Stimulated activated CD4-positive, alpha-beta T cell treated with anti-CD3 and anti-CD28 coated beads, TNF-alpha, amount 100 ng/mL, for 1 hour (primary cell): ENCODE measurements around the gene SYCE1L.
A peak's percentile ranks its signal among the peaks of the same experiment; 100 is the strongest.
"Not testable (repeated sequence)": the region's sequence is repeated elsewhere in the genome, so short reads cannot be mapped to it uniquely, and the experiment has no call there.

ENCODE experiments used
- DNase-seq, 3 donors: peaks; one replicate each; pipeline ENCODE4 v3.0.0-alpha.2; 2020; ENCODE audit warnings: low read depth in 3 of 3, low spot score in 1 of 3

SYCE1L gene

GRCh38 chr16:77197747-77198146 lies 1.5 kb upstream of the SYCE1L start:
- DNase-seq, result no peak

GRCh38 chr16:77206533-77206932 lies 7.3 kb downstream of the SYCE1L start:
- DNase-seq, result no peak

- DNase-seq, result no peak
These were observed 7.8 kb downstream of the SYCE1L start for GRCh38 chr16:77207030-77207429.

GRCh38 chr16:77208382-77208781 lies 9.2 kb downstream of the SYCE1L start:
- DNase-seq, result no peak

GRCh38 chr16:77211880-77212740 lies 12.9 kb downstream of the SYCE1L start:
- DNase-seq, result peak; percentile 15 to 56 (median 53)

- peak in 2 of 3 donors; percentile 39 to 70 for DNase-seq
These were observed 13.7 kb downstream of the SYCE1L start for GRCh38 chr16:77212741-77213541.

GRCh38 chr16:77213542-77214106 lies 14.4 kb downstream of the SYCE1L start:
- DNase-seq, result no peak

GRCh38 chr16:77214411-77215138 lies 15.4 kb downstream of the SYCE1L start:
- no peak for DNase-seq

- no peak for DNase-seq
These were observed 20.2 kb downstream of the SYCE1L start for GRCh38 chr16:77219437-77219836.

- no peak for DNase-seq
These were observed 21.2 kb downstream of the SYCE1L start for GRCh38 chr16:77220427-77220826.

GRCh38 chr16:77221482-77221881 lies 22.3 kb downstream of the SYCE1L start:
- DNase-seq, result no peak

- DNase-seq, result no peak
These were observed 24.0 kb downstream of the SYCE1L start for GRCh38 chr16:77223184-77223583.

- DNase-seq, result no peak
These were observed 26.0 kb downstream of the SYCE1L start for GRCh38 chr16:77225182-77225581.

GRCh38 chr16:77227745-77228144 lies 28.5 kb downstream of the SYCE1L start:
- DNase-seq, result no peak

- no peak for DNase-seq
These were observed 31.8 kb downstream of the SYCE1L start for GRCh38 chr16:77231047-77231446.

- no peak for DNase-seq
These were observed 34.8 kb downstream of the SYCE1L start for GRCh38 chr16:77233799-77234519.

GRCh38 chr16:77234611-77235010 lies 35.4 kb downstream of the SYCE1L start:
- no peak for DNase-seq

GRCh38 chr16:77236063-77236511 lies 36.9 kb downstream of the SYCE1L start:
- peak; percentile 62 to 85 (median 74) for DNase-seq

GRCh38 chr16:77238593-77238992 lies 39.4 kb downstream of the SYCE1L start:
- no peak for DNase-seq

GRCh38 chr16:77242471-77242870 lies 43.3 kb downstream of the SYCE1L start:
- not testable (repeated sequence) for DNase-seq
